IPS DF 6.9 (cell line): Measurements from ENCODE around the gene ZNF804B.

Experiments
- DNase-seq: peaks from one replicate; pipeline ENCODE4 v3.0.0-alpha.2; 2013; ENCODE audit warnings: low read depth, low spot score
- H3K27ac ChIP-seq: one replicate; pipeline ENCODE4 v1.5.1; 2013; ENCODE audit warnings: low read length, control low read depth
- H3K27me3 ChIP-seq: 2 replicates; pipeline ENCODE4 v1.6.1; 2013; ENCODE audit warnings: mild to moderate bottlenecking, low read length; ENCODE audit not compliant: control insufficient read depth, insufficient read depth
- H3K36me3 ChIP-seq: 2 replicates; pipeline ENCODE4 v1.6.1; 2013; ENCODE audit warnings: low read length; ENCODE audit not compliant: control insufficient read depth, insufficient read depth
- H3K4me1 ChIP-seq: 2 replicates; pipeline ENCODE4 v1.6.1; 2013; ENCODE audit warnings: low read length; ENCODE audit not compliant: control insufficient read depth, insufficient read depth
- H3K4me3 ChIP-seq: 2 replicates; pipeline ENCODE4 v1.5.1; 2013; ENCODE audit warnings: mild to moderate bottlenecking, low read length
- H3K9me3 ChIP-seq: 2 replicates; pipeline ENCODE4 v1.6.1; 2013; ENCODE audit warnings: low read length, inconsistent platforms; ENCODE audit not compliant: control insufficient read depth, insufficient read depth
- WGBS: extraction: QIAGEN DNeasy Blood & Tissue Kit; methylation state at CpG from one replicate; pipeline ENCODE4 v1.1.7; 2013; ENCODE audit warnings: mixed read lengths, missing lambda C conversion rate; ENCODE audit not compliant: insufficient read length, insufficient coverage; 5-methylcytosine and 5-hydroxymethylcytosine counted together

The ZNF804B gene

GRCh38 chr7:88965371-88965770, 205.9 kb downstream of the ZNF804B start:
- H3K4me1 ChIP-seq = no peaks in the 10 kb centered on the region; the same call in 1 of the 2 replicates
- H3K4me3 ChIP-seq = no peak overlapping the region
- H3K9me3 ChIP-seq = no peaks in the 10 kb centered on the region
- DNase-seq = no peak
- no CpG with 5 or more reads among the region's 4 CpGs for WGBS
- no peak overlapping the region for H3K27ac ChIP-seq
- no peaks in the 10 kb centered on the region for H3K36me3 ChIP-seq
- H3K27me3 ChIP-seq = no peaks in the 10 kb centered on the region

- WGBS = no CpG with 5 or more reads among the region's 4 CpGs
- no peaks in the 10 kb centered on the region for H3K9me3 ChIP-seq
These were observed 207.9 kb downstream of the ZNF804B start for GRCh38 chr7:88967432-88967831.

GRCh38 chr7:88969167-88969566, 209.7 kb downstream of the ZNF804B start:
- no peak overlapping the region for H3K4me3 ChIP-seq
- no CpG with 5 or more reads among the region's 1 CpG for WGBS
- DNase-seq = no peak

More at GRCh38 chr7:88967432-88967831, 207.9 kb downstream of the ZNF804B start:
- Histone ChIP-seq H3K36me3 (no peaks in the 10 kb centered on the region), H3K27ac (no peak overlapping the region), H3K4me3 (no peak overlapping the region), H3K27me3 (no peaks in the 10 kb centered on the region), H3K4me1 (no peaks in the 10 kb centered on the region; the same call in 1 of the 2 replicates)
- no peak for DNase-seq

GRCh38 chr7:88985295-88985694, 225.8 kb downstream of the ZNF804B start:
- no CpG with 5 or more reads among the region's 5 CpGs for WGBS

More at GRCh38 chr7:88969167-88969566, 209.7 kb downstream of the ZNF804B start:
- no peaks in the 10 kb centered on the region for H3K27me3 ChIP-seq
- no peaks in the 10 kb centered on the region; the same call in 1 of the 2 replicates for H3K4me1 ChIP-seq
- no peaks in the 10 kb centered on the region for H3K36me3 ChIP-seq
- no peaks in the 10 kb centered on the region for H3K9me3 ChIP-seq
- H3K27ac ChIP-seq = no peak overlapping the region

GRCh38 chr7:89001306-89001705, 241.8 kb downstream of the ZNF804B start:
- Histone ChIP-seq H3K4me3 (no peak overlapping the region), H3K4me1 (no peaks in the 10 kb centered on the region), H3K9me3 (no peaks in the 10 kb centered on the region), H3K27me3 (no peaks in the 10 kb centered on the region), H3K36me3 (no peaks in the 10 kb centered on the region), H3K27ac (no peak overlapping the region)
- DNase-seq = no peak
- no CpG with 5 or more reads among the region's 1 CpG for WGBS

More at GRCh38 chr7:88985295-88985694, 225.8 kb downstream of the ZNF804B start:
- H3K27ac ChIP-seq = no peak overlapping the region
- no peak overlapping the region for H3K4me3 ChIP-seq
- H3K4me1 ChIP-seq = no peaks in the 10 kb centered on the region
- H3K9me3 ChIP-seq = no peaks in the 10 kb centered on the region
- no peaks in the 10 kb centered on the region for H3K36me3 ChIP-seq
- no peak for DNase-seq
- H3K27me3 ChIP-seq = no peaks in the 10 kb centered on the region

GRCh38 chr7:89002981-89003956, 243.8 kb downstream of the ZNF804B start:
- DNase-seq = no peak
- H3K4me1 ChIP-seq = no peaks in the 10 kb centered on the region
- no CpG with 5 or more reads among the region's 4 CpGs for WGBS
- H3K36me3 ChIP-seq = no peaks in the 10 kb centered on the region
- H3K9me3 ChIP-seq = no peaks in the 10 kb centered on the region
- H3K27ac ChIP-seq = no peak overlapping the region
- no peaks in the 10 kb centered on the region for H3K27me3 ChIP-seq
- H3K4me3 ChIP-seq = no peak overlapping the region

- Histone ChIP-seq H3K27ac (no peak overlapping the region), H3K27me3 (no peaks in the 10 kb centered on the region; the same call in 1 of the 2 replicates), H3K36me3 (no peaks in the 10 kb centered on the region), H3K4me3 (no peak overlapping the region), H3K4me1 (no peaks in the 10 kb centered on the region), H3K9me3 (peaks cover 2% of the 10 kb centered on the region; the same call in 1 of the 2 replicates)
- DNase-seq = no peak
- WGBS = no CpG with 5 or more reads among the region's 5 CpGs
These were observed 252.5 kb downstream of the ZNF804B start for GRCh38 chr7:89012016-89012415.

GRCh38 chr7:89017695-89018094, 258.2 kb downstream of the ZNF804B start:
- WGBS = no CpG with 5 or more reads among the region's 3 CpGs
- H3K4me1 ChIP-seq = no peaks in the 10 kb centered on the region
- no peaks in the 10 kb centered on the region for H3K9me3 ChIP-seq
- H3K36me3 ChIP-seq = no peaks in the 10 kb centered on the region
- H3K4me3 ChIP-seq = no peak overlapping the region
- no peak overlapping the region for H3K27ac ChIP-seq
- H3K27me3 ChIP-seq = no peaks in the 10 kb centered on the region
- no peak for DNase-seq

- no peak overlapping the region for H3K4me3 ChIP-seq
- H3K27ac ChIP-seq = no peak overlapping the region
- no peak for DNase-seq
- no CpG with 5 or more reads among the region's 1 CpG for WGBS
- no peaks in the 10 kb centered on the region for H3K36me3 ChIP-seq
- H3K4me1 ChIP-seq = no peaks in the 10 kb centered on the region
- H3K9me3 ChIP-seq = no peaks in the 10 kb centered on the region
- no peaks in the 10 kb centered on the region for H3K27me3 ChIP-seq
These were observed 262.2 kb downstream of the ZNF804B start for GRCh38 chr7:89021741-89022140.

- no peak overlapping the region for H3K27ac ChIP-seq
- no peaks in the 10 kb centered on the region for H3K27me3 ChIP-seq
- H3K4me3 ChIP-seq = no peak overlapping the region
- no peaks in the 10 kb centered on the region for H3K36me3 ChIP-seq
- H3K4me1 ChIP-seq = no peaks in the 10 kb centered on the region
- DNase-seq = no peak
- H3K9me3 ChIP-seq = no peaks in the 10 kb centered on the region
These were observed 263.7 kb downstream of the ZNF804B start for GRCh38 chr7:89023206-89023605.
